HEK293 (cell line): ENCODE data around the gene PDGFC.

Experiments used
- MYNN ChIP-seq: fragments of 450-650 bp; formaldehyde crosslinking; IDR thresholded peaks from 2 replicates; pipeline ENCODE4 v1.5.1; 2016; ENCODE audit warnings: missing biosample characterization, missing genetic modification characterization, borderline replicate concordance
- MZF1 ChIP-seq: fragments of 450-650 bp; formaldehyde crosslinking; IDR thresholded peaks from 2 replicates; pipeline ENCODE4 v1.5.1; 2017; ENCODE audit warnings: missing biosample characterization, missing genetic modification characterization, borderline replicate concordance
- SP2 ChIP-seq: fragments of 450-650 bp; formaldehyde crosslinking; IDR thresholded peaks from 2 replicates; pipeline ENCODE4 v1.5.1; 2016; ENCODE audit warnings: missing biosample characterization, missing genetic modification characterization
- YY1 ChIP-seq: fragments of 450-650 bp; formaldehyde crosslinking; IDR thresholded peaks from 2 replicates; pipeline ENCODE4 v1.5.1; 2018; ENCODE audit warnings: missing biosample characterization, missing genetic modification characterization
- ZFP69B ChIP-seq: fragments of 450-650 bp; formaldehyde crosslinking; IDR thresholded peaks from 2 replicates; pipeline ENCODE4 v1.5.1; 2016; ENCODE audit warnings: missing biosample characterization, missing genetic modification characterization
- ZNF184 ChIP-seq: fragments of 450-650 bp; IDR thresholded peaks from 2 replicates; pipeline ENCODE4 v1.5.1; 2018; ENCODE audit warnings: missing biosample characterization, mild to moderate bottlenecking, missing genetic modification characterization
- ZNF37A ChIP-seq: fragments of 450-650 bp; IDR thresholded peaks from 2 replicates; pipeline ENCODE4 v1.5.1; 2018; ENCODE audit warnings: missing biosample characterization, missing genetic modification characterization
- ZNF510 ChIP-seq: fragments of 450-650 bp; formaldehyde crosslinking; IDR thresholded peaks from 2 replicates; pipeline ENCODE4 v1.5.1; 2018; ENCODE audit warnings: mild to moderate bottlenecking, missing genetic modification characterization, missing biosample characterization; ENCODE audit not compliant: insufficient replicate concordance
- ZNF707 ChIP-seq: fragments of 450-650 bp; formaldehyde crosslinking; IDR thresholded peaks from 2 replicates; pipeline ENCODE4 v1.5.1; 2016; ENCODE audit warnings: missing biosample characterization, missing genetic modification characterization
- ZNF843 ChIP-seq: fragments of 450-650 bp; formaldehyde crosslinking; IDR thresholded peaks from 2 replicates; pipeline ENCODE4 v1.5.1; 2016; ENCODE audit warnings: missing biosample characterization, missing genetic modification characterization
- TF ChIP-seq, protein P1 (sequence below): fragments of 450-650 bp; formaldehyde crosslinking; IDR thresholded peaks from 2 replicates; pipeline ENCODE4 v1.5.1; 2016; ENCODE audit warnings: missing biosample characterization, missing genetic modification characterization
- TF ChIP-seq, protein P2 (sequence below): fragments of 450-650 bp; formaldehyde crosslinking; IDR thresholded peaks from 2 replicates; pipeline ENCODE4 v1.5.1; 2016; ENCODE audit warnings: missing biosample characterization, missing genetic modification characterization
- TF ChIP-seq, protein P3 (sequence below): sonication (generic); formaldehyde crosslinking; IDR thresholded peaks from 2 replicates; pipeline ENCODE4 v1.8.1; 2022; ENCODE audit warnings: mild to moderate bottlenecking, moderate library complexity, missing genetic modification reagents
- TF ChIP-seq, protein P4 (sequence below): fragments of 450-650 bp; formaldehyde crosslinking; IDR thresholded peaks from 2 replicates; pipeline ENCODE4 v1.5.1; 2016; ENCODE audit warnings: missing biosample characterization, missing genetic modification characterization

DNA sequence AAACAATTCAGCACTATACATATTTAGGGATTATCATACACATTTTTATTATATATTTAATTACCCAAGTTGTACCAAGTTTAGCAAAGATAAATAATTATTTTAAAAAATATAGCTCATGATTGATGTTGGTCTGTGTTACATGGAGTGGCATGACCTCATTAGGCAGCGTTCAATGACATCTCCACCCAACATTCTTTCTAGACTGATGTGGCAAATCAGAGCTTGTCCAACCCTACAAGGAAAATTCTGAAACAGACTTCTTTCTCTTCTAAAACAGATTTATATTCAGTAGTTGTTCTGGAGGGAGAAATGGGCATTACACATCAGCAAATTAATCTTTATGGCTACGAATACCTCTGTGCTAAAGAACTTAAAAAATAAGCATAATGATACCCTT lies 189.7 kb downstream of the PDGFC start:
- no peak for TF ChIP-seq ZNF510
- TF ChIP-seq ZFP69B (tag by site-specific recombination): no peak
- TF ChIP-seq ZNF707 (tag by site-specific recombination): no peak
- TF ChIP-seq, protein P1, sequence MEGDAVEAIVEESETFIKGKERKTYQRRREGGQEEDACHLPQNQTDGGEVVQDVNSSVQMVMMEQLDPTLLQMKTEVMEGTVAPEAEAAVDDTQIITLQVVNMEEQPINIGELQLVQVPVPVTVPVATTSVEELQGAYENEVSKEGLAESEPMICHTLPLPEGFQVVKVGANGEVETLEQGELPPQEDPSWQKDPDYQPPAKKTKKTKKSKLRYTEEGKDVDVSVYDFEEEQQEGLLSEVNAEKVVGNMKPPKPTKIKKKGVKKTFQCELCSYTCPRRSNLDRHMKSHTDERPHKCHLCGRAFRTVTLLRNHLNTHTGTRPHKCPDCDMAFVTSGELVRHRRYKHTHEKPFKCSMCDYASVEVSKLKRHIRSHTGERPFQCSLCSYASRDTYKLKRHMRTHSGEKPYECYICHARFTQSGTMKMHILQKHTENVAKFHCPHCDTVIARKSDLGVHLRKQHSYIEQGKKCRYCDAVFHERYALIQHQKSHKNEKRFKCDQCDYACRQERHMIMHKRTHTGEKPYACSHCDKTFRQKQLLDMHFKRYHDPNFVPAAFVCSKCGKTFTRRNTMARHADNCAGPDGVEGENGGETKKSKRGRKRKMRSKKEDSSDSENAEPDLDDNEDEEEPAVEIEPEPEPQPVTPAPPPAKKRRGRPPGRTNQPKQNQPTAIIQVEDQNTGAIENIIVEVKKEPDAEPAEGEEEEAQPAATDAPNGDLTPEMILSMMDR (tag by site-specific recombination): no peak
- TF ChIP-seq, protein P2, sequence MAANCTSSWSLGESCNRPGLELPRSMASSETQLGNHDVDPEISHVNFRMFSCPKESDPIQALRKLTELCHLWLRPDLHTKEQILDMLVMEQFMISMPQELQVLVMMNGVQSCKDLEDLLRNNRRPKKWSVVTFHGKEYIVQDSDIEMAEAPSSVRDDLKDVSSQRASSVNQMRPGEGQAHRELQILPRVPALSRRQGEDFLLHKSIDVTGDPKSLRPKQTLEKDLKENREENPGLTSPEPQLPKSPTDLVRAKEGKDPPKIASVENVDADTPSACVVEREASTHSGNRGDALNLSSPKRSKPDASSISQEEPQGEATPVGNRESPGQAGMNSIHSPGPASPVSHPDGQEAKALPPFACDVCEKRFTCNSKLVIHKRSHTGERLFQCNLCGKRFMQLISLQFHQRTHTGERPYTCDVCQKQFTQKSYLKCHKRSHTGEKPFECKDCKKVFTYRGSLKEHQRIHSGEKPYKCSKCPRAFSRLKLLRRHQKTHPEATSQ (tag by site-specific recombination): no peak
- TF ChIP-seq, protein P3, sequence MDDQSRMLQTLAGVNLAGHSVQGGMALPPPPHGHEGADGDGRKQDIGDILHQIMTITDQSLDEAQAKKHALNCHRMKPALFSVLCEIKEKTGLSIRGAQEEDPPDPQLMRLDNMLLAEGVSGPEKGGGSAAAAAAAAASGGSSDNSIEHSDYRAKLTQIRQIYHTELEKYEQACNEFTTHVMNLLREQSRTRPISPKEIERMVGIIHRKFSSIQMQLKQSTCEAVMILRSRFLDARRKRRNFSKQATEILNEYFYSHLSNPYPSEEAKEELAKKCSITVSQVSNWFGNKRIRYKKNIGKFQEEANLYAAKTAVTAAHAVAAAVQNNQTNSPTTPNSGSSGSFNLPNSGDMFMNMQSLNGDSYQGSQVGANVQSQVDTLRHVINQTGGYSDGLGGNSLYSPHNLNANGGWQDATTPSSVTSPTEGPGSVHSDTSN: no peak
- TF ChIP-seq ZNF37A (tag by site-specific recombination): no peak
- TF ChIP-seq MZF1: no peak
- TF ChIP-seq YY1 (tag by site-specific recombination): no peak
- no peak for TF ChIP-seq SP2
- no peak for TF ChIP-seq ZNF843 (tag by site-specific recombination)
- TF ChIP-seq ZNF184: no peak
- no peak for TF ChIP-seq MYNN (tag by site-specific recombination)
- TF ChIP-seq, protein P4, sequence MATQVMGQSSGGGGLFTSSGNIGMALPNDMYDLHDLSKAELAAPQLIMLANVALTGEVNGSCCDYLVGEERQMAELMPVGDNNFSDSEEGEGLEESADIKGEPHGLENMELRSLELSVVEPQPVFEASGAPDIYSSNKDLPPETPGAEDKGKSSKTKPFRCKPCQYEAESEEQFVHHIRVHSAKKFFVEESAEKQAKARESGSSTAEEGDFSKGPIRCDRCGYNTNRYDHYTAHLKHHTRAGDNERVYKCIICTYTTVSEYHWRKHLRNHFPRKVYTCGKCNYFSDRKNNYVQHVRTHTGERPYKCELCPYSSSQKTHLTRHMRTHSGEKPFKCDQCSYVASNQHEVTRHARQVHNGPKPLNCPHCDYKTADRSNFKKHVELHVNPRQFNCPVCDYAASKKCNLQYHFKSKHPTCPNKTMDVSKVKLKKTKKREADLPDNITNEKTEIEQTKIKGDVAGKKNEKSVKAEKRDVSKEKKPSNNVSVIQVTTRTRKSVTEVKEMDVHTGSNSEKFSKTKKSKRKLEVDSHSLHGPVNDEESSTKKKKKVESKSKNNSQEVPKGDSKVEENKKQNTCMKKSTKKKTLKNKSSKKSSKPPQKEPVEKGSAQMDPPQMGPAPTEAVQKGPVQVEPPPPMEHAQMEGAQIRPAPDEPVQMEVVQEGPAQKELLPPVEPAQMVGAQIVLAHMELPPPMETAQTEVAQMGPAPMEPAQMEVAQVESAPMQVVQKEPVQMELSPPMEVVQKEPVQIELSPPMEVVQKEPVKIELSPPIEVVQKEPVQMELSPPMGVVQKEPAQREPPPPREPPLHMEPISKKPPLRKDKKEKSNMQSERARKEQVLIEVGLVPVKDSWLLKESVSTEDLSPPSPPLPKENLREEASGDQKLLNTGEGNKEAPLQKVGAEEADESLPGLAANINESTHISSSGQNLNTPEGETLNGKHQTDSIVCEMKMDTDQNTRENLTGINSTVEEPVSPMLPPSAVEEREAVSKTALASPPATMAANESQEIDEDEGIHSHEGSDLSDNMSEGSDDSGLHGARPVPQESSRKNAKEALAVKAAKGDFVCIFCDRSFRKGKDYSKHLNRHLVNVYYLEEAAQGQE: no peak
